ENCODE results near the gene TAF10.

The TAF10 gene

DNA sequence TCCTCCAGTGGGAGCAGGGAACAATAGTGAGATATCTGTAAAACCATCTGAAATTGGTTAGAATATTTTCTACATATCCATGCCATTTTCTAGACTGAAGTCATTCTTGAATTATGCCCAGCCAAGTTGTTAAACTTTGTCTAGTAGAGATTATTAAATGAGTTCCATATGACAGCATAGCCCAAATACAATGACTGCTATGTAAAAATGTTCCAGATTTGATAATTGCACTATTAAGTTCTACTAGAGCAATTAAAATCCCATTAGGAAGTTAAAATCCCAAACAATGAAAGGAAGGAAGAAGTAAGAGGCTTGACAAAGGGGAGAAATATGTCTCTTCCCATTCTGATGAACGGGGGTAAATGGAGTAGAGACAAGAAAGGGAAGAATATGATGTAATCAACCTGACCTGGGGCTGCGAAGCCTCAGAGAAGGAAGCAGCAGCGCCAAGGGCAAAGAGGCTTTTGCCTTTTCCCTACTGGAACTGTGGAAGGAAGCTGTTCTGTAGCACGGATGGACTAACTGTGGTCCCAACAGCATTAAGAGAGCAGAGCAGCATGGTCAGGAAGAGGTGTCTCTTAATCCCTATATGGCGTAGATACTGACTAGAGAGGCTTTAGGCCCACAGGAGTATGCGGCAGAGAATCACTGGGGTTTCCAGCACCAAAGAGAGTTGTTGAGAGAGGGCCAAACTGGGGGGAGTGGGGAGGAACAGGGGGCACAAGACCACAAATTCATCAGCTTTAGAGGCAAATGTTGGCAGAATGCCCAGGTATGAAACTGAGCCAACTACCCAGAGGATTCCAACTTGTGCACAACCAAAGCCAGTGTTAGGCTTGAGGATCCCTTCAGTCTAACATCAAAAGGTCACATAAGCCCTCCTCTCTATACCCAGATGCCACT, 35.3 kb downstream of the TAF10 start:
- peak; percentile 85 for DNase-seq

DNA sequence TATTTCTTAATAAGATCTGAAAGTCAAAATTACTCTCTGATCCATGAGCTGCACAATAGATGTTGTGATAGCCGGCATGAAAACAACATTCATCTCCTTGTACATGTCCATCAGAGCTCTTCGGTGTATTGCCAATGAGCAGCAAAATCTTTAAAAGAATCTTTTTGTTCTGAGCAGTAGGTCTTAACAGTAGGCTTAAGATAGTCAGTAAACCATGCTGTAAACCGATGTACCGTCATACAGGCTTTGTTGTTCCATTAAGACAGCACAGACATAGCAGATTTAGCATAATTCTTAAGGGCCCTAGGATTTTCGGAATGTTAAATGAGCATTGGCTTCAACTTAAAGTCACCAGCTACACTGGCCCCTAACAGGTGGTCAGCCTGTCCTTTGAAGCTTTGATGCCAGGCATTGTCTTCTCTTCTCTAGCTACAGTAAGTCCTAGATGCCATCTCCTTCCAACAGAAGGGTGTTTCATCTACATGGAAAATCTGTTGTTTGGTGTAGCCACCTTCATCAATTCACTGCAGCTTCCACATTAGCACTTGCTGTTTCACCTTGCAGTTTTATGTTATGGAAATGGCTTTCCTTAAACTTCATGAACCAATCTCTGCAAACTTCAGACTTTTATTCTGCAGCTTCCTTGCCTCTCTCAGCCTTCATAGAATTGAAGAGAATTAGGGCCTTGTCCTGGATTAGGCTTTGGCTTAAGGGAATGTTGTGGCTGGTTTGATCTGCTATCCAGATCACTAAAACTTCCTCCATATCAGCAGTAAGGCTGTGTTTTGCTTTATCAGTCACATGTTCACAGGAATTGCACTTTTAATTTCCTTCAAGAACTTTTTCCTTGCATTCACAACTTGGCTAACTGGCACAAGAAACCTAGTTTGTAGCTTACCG, 37.0 kb downstream of the TAF10 start:
- DNase-seq: no peak

DNA sequence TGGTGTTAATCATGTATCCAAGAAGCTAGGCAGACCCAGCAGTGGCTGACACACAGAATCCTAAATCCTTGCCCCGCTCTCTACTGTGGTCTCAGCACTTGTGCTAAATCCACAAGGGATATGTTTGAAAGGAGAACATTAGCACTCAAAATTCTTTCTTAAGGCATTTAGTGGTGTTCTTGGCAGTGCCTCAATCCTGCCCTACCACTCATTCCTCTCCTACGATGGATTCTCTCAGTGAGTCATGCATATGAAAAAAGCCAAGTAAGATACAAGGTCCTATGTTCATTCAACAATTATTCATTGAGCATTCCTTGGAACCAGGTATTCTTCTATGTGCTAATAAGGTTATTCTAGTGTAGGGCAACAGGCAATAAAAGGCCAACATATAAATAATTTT, 39.8 kb downstream of the TAF10 start:
- DNase-seq: peak; percentile 91

DNA sequence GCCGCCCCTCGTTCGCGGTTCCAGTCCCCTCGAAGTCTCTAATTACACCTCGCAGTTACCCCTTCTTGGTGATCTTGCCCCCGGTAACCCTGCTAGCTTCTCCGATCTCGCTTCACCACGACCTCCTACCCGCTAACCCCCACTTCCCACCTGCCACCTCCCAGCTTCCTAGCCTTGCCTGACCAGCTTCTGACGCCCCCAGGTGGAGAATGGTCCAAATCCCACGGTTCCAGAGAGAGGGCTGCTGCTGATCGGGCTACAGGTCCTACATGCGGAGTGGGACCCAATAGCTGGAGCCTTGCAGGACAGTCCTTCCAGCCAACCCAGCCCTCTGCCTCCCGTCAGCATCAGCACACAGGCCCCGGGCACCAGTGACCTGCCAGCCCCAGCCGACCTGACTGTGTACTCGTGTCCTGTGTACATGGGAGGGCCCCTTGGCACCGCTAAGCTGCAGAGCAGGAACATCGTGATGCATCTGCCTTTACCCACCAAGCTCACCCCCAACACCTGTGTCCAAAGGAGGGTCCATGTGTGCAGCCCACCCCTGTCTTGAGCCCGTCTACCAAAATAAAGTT, 40.5 kb downstream of the TAF10 start:
- no peak for DNase-seq

DNA sequence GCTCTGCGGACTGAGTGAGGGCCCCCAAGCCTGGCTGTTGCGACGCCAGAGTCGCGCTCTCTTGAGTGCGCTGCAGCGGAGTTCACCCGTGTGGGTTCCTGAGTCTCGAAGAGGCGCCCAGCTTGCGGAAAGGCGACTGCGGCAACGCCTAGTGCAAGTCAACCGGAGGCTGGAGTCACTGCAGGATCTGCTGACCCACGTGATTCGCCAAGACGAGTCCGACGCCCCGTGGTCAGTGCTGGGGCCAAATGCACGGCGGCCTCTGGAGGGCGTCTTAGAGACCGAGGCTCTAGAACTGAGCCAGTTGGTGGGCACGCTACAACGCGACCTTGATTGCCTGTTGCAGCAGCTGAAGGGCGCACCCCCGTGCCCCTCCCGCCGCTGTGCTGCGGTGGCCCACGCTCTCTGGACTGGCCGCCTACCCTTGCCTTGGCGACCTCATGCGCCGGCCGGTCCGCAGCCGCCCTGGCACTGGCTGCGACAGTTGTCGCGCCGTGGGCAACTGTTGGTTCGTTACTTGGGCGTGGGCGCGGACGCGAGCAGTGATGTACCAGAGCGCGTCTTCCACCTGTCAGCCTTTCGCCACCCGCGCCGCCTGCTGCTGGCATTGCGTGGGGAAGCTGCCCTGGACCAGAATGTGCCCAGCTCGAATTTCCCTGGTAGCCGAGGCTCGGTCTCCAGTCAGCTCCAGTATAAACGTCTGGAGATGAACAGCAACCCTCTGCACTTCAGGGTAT, 41.2 kb downstream of the TAF10 start:
- DNase-seq: no peak

DNA sequence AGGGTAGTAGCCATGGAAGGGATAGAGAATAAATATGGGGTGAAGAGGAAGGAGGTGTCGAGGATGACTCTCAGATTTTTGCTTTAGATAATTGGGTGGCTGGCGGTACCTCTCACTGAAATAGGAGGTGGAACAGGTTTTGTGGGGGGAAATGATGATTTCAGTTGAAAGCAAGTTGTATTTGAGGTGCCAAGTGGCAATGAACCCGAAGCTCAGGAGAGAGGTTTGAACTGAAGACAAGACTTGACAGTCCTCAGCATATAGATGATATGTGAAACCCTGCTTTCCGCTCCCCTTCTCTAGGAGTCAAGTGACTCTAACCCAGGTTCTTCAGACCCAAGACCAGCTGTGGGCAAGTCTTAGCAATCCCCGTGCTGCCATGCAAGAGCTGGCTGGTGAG, 42.3 kb downstream of the TAF10 start:
- DNase-seq: no peak

DNA sequence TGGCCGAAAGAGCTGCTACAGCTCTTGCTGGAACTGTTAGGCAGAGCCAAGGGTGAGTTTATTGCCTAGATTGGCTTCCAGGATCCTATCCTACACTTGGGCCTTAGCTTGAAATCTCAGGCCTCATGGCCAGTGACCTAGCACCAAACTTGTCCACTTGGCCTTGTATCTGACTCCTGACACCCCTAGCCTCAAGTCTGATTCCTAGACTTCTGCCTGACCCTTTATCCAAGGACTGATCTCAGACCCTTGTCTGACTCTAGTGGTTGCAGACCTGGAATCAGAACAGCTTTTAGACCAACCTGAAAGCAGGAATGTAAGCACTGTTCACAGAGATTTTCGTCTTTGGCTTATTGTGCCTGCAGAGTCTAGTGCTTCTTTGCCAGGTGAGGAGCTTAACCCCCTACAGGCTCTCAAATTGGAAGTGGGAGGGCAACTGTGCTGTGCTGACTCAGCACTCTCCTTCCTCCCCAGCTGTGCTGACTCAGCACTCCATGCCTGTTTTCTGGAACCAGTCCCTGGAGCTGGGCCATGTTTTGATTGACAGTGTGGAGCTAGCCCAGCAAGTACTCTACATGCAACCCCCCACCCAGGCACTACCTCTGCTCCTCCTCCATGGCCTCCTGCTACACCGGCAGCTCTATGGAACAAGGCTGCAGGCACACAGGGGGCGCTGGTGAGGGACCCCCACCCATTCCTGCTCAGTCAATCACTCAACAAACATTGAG, 43.7 kb downstream of the TAF10 start:
- peak; percentile 94 for DNase-seq

DNA sequence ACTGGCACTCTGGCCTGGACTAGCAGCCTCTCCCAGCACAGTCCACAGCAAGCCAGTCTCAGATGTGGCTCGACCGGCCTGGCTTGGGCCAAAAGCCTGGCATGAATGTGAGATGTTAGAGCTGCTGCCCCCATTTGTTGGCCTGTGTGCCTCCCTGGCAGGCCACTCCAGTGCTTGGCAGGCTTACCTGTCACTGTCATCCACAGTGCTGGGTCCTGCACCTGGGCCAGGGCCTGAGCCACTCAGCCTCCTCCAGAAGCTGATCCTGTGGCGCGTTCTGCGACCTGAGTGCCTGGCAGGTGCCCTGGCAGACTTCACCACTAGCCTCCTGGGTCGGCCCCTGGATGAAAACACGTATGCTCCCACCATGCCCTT, 44.7 kb downstream of the TAF10 start:
- no peak for DNase-seq

DNA sequence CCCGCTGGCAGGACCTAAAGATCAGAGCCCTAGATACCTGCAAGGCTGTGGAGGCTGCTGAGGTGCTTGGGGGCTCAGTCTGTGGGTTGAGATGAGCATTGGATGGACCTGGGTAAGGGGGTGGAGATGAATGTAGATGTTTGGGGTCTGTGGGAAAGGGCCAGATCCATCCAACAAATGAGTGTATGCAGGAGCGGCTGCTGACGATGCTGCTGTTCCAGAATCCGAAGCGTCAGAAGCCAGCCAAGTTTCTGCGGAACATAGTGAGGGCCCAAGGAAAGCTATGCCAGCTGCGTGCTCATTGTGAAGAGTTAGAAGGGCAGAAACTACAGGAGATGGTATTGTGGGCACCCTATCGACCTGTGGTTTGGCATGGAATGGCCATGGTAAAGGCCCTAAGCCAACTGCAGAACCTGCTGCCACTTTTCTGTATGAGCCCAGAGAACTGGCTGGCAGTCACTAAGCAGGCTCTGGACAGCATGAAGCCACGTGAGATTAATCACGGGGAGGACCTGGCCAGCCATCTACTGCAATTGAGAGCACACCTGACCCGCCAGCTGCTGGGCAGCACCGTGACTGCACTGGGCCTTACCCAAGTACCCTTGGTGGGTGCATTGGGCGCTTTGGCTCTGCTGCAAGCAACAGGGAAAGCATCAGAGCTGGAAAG, 45.2 kb downstream of the TAF10 start:
- no peak for DNase-seq

DNA sequence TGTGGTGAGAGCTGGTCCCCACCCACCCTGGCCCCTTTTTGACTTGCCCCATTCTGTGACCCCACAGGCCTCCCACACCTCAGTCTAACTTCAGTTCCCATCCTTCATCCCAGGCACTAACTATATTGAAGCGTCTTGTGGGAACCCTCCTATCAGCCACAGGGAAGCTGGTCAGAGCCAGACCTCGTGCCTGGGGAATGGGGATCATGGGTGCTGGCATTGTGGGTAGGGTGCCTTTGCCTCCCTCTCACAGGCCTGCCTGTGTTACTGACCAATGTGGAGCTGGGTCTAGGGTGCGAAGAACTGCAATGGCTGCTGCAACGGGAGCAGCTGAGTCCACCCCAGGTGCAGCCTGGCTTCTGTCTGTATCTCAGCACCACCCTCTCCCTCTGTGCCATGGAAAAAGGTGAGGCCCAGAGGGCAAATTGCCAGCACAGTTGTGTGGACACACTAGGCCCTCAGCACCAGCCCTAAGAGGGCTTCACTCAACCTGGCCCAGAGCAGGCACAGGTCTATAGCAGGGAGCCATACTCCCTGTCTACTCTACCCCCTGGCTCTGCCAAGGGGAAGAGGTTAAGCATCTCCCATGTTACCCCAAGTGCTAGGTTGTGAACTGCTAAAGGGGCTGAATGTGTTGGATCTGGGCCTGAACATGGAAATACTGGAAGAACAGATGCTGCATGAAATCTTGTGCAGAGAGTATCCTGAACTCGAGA, 45.9 kb downstream of the TAF10 start:
- DNase-seq: no peak

DNA sequence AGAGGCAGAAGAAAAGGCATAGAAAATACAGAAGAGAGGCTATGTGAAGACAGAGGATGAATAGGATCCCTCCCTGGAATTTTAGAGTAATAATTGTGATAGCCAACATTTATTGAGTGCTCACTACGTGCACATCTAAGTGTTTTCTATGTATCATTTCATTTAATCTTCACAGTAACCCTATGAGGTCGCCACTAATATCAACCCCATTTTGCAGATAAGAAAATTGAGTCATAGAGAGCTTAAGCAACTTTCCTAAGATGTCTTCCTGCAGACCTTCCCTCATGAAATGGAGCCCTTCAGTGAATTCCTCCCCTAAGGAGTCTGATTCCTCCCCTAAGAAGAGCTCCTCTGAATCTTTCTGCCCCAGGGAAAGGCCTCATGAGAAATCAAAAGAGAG, 46.7 kb downstream of the TAF10 start:
- DNase-seq: no peak

DNA sequence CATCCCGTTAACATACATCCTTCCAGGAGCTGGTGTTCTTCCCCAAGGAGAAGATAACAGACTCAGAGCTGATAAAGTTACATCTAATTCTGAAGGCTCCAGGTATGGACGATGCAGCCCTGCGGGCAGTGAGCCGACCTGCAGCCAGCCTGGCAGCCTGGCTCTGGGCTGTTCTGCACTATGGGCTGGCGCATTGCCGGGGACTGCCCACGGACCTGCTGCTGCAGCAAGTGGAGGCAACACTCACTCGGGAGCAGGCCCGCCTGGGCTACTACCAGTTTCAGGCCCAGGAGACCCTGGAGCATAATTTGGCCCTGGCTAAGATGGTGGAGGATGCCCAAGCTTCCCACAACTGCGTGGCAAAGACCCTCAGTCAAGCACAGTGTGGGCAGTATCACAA, 48.3 kb downstream of the TAF10 start:
- DNase-seq: no peak

DNA sequence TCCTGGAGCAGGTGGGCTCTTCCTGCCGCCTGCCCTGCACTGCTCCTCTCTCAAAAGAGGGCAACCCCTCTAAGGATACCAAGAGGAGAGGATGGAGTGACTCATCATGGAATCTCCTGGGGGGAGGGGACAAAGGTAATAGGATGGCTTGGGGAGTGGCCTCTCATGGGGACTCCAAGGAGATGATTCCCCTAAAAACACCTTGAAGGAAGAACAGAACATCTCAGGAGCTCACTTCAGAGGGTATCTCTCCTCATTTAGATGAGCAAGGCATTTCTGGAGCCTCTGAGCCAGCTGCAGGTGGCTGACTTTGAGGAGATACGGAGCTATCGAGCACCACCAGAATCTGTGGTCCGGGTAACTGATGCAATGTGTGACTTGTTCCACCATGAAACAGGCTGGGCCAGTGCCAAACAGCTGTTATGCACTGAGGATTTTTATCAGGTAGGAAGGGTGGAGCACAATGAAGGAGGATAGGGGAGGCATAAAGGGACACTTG, 48.8 kb downstream of the TAF10 start:
- DNase-seq: no peak

DNA sequence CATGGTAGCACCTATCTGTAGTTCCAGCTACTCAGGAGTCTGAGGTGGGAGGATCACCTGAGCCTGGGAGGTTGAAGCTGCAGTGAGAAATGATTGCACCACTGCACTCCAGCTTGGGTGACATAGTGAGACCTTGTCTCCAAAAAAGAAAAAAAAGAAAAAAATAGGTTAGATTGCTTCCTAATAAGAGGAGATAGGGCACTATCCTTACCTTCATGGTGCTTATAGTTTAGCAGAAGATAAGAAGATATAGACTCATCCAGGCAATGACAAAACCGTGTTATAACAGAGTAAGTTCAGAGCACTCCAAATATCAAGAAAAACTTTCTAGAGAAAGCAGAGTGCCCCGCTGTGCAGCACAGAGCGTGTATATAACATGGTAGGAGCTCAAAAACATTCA, 50.7 kb downstream of the TAF10 start:
- DNase-seq: no peak
